ENCODE data around the gene SPG7. TPM values are rescaled to one million over a fixed set of nuclear protein-coding genes. Genes with fewer than 3 reads are reported as not detected.

SPG7 gene
- total RNA-seq, 1 donor from 2014 or later, result 186 TPM

- TF ChIP-seq CTCF (IDR thresholded peaks at IDR 0.05; ENCODE audit: unreplicated experiment), result no peak
- Mint-ChIP-seq H3K27me3 (ENCODE audit: low read depth) (no peaks in the 10 kb centered on the region), H3K9me3 (no peaks in the 10 kb centered on the region), H3K4me3 (no peak overlapping the region), H3K4me1 (no peaks in the 10 kb centered on the region), H3K36me3 (peaks cover 28% of the 10 kb centered on the region), H3K27ac (no peak overlapping the region)
- no peak for DNase-seq (ENCODE audit: low spot score in 2 of 2, unreplicated experiment in 2 of 2)
Measured at GRCh38 chr16:89549007-89549700, 41.0 kb downstream of the SPG7 start.

GRCh38 chr16:89550421-89551007, 42.3 kb downstream of the SPG7 start:
- Mint-ChIP-seq H3K27me3 (ENCODE audit: low read depth) (no peaks in the 10 kb centered on the region), H3K27ac (no peak overlapping the region), H3K4me3 (no peak overlapping the region), H3K4me1 (no peaks in the 10 kb centered on the region), H3K9me3 (no peaks in the 10 kb centered on the region), H3K36me3 (peaks cover 27% of the 10 kb centered on the region)
- DNase-seq (ENCODE audit: low spot score in 2 of 2, unreplicated experiment in 2 of 2), result no peak
- no peak for TF ChIP-seq CTCF (IDR thresholded peaks at IDR 0.05; ENCODE audit: unreplicated experiment)

GRCh38 chr16:89552329-89552728, 44.1 kb downstream of the SPG7 start:
- H3K4me3 Mint-ChIP-seq, result no peak overlapping the region
- no peak overlapping the region for H3K27ac Mint-ChIP-seq
- no peak for TF ChIP-seq CTCF (IDR thresholded peaks at IDR 0.05; ENCODE audit: unreplicated experiment)
- no peaks in the 10 kb centered on the region for H3K27me3 Mint-ChIP-seq (ENCODE audit: low read depth)
- H3K9me3 Mint-ChIP-seq, result no peaks in the 10 kb centered on the region
- no peaks in the 10 kb centered on the region for H3K4me1 Mint-ChIP-seq
- H3K36me3 Mint-ChIP-seq, result peaks cover 29% of the 10 kb centered on the region
- no peak for DNase-seq (ENCODE audit: low spot score in 2 of 2, unreplicated experiment in 2 of 2)

GRCh38 chr16:89552913-89553312, 44.7 kb downstream of the SPG7 start:
- H3K4me3 Mint-ChIP-seq, result no peak overlapping the region
- DNase-seq (ENCODE audit: low spot score in 2 of 2, unreplicated experiment in 2 of 2), result no peak
- H3K27ac Mint-ChIP-seq, result no peak overlapping the region
- H3K4me1 Mint-ChIP-seq, result no peaks in the 10 kb centered on the region
- no peak for TF ChIP-seq CTCF (IDR thresholded peaks at IDR 0.05; ENCODE audit: unreplicated experiment)
- H3K36me3 Mint-ChIP-seq, result peaks cover 29% of the 10 kb centered on the region
- H3K27me3 Mint-ChIP-seq (ENCODE audit: low read depth), result no peaks in the 10 kb centered on the region
- no peaks in the 10 kb centered on the region for H3K9me3 Mint-ChIP-seq

- Mint-ChIP-seq H3K9me3 (no peaks in the 10 kb centered on the region), H3K27ac (no peak overlapping the region), H3K4me3 (no peak overlapping the region), H3K4me1 (no peaks in the 10 kb centered on the region), H3K27me3 (ENCODE audit: low read depth) (no peaks in the 10 kb centered on the region), H3K36me3 (peaks cover 26% of the 10 kb centered on the region)
- no peak for DNase-seq (ENCODE audit: low spot score in 2 of 2, unreplicated experiment in 2 of 2)
- TF ChIP-seq CTCF (IDR thresholded peaks at IDR 0.05; ENCODE audit: unreplicated experiment), result no peak
Measured at GRCh38 chr16:89553733-89554132, 45.5 kb downstream of the SPG7 start.

Measured in mesothelial cell of epicardium (in vitro differentiated cells).